Retina (tissue), 1 donor: ENCODE data around the gene CYP27B1.

Experiments
- DNase-seq: peaks from one replicate; pipeline ENCODE4 v3.0.0-alpha.2; 2016

Gene CYP27B1, protein sequence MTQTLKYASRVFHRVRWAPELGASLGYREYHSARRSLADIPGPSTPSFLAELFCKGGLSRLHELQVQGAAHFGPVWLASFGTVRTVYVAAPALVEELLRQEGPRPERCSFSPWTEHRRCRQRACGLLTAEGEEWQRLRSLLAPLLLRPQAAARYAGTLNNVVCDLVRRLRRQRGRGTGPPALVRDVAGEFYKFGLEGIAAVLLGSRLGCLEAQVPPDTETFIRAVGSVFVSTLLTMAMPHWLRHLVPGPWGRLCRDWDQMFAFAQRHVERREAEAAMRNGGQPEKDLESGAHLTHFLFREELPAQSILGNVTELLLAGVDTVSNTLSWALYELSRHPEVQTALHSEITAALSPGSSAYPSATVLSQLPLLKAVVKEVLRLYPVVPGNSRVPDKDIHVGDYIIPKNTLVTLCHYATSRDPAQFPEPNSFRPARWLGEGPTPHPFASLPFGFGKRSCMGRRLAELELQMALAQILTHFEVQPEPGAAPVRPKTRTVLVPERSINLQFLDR

DNA sequence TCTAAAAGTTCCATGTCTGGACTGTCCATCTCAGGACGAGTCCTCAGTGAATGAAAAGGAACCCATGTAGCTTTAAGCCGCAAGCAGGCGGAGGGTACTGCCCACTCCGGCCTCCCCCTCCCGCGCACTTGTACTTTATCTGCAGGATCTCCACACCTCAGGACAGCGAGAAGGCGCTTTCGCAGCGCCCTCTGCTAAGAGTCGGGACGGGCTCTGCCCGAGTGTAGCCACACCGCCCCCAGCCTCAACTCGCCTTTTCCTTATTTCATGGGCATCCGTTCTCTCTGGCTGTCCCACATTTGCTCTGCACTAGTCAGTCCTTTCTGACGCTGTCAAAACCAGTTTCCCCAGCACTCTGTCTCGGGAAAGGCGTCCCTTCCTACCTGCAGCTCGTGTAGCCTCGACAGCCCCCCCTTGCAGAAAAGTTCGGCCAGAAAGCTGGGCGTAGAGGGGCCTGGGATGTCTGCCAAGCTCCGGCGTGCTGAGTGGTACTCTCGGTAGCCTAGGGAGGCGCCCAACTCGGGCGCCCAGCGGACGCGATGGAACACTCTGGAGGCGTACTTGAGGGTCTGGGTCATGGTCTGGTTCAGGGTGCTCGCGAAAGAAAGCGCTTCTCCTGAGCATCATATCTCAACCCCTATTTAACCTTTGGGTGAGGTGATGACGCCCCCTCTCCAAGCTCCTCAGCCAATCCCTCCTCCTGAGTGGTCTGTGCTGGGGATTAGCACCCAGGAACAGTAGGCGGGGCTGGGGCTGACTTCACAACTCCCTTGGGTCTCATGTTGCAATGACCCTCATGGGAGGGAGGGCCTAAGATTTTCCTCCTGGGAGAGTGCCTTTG lies at the start of gene CYP27B1:
Gene CYP27B1 (minus strand): TSS at position 615 of the 841 bp plus-strand sequence. CDS start 37 bp downstream, at position 578.
- DNase-seq = peak; percentile 50

DNA sequence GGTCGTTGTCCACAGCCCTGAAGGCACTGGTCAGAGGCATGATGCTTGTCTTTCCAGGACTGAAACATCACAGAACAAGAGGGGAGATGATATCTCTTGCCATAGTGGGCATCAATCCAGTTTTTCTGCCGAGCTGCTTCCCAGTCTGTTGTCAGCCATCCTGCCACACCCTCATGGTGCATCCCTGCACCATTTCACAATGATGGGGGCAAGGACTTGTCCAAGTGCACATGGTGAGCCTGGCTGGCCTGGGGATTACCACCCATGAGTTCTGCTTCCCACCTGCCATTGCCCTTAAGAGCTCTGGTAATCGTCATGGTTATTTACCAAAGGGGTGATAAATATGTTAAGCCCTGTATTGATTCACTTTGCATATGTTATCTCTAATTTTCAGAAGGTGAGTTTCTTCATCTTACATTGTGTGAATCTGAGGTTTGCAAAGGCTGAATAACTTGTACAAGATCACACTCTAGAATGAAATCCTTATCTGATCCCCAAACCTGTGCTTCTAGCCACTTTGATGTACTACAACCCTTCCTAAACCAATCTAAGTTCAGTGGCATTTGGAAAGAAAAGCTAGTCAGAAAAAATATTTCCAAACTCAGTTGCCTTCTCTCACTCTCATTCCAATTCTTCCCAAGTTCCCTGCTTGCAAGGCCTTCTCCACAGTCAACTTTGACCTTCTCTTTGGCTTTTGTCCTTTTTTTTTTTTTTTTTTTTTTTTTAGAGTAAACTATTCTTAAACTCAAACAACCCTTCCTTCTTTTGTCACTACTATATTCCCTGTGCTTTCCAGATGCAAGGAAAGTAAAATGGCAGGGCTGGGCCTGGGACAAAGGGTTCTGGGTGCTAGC lies 49.4 kb upstream of the CYP27B1 start:
- no peak for DNase-seq

DNA sequence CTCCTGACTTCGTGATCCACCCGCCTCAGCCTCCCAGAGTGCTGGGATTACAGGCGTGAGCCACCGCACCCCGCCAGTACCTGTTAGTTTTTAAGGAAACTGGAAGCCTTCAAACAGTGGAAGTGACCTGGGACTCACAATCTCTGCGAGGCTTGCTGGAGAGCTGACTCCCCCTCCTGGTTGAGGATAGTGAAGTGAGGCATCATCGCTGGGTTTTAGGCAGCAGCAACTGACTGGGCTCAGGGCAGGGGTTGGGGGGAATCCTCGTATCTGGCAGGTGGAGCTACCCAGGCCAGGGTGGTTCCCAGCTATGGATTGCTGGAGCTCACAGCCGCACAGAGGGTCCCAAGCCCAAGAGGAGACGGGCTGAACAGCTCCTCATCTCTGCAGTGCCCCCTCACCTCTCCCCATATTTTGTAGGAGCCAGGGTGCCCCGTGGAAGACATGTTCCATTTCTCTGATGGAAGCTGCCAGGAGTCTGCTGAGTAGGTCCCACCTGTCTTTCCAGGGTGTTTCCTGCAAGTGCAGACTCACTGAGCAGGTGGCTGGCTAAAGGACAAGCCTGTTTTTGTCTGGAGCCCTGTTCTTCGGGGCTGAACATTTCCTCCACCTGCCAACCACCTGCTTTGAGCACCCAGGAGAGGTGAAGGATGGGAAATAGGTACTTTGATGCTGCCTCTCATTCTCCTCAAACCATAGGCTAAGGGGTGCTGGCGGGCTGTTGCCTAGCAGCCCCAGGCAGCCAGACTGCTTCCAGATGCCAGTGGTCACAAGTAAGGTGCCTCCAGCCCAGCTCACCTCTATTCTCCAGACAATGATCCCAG lies 48.5 kb upstream of the CYP27B1 start:
- DNase-seq = no peak

- no peak for DNase-seq
Measured at GRCh38 chr12:57813971-57814772, 47.3 kb upstream of the CYP27B1 start.

DNA sequence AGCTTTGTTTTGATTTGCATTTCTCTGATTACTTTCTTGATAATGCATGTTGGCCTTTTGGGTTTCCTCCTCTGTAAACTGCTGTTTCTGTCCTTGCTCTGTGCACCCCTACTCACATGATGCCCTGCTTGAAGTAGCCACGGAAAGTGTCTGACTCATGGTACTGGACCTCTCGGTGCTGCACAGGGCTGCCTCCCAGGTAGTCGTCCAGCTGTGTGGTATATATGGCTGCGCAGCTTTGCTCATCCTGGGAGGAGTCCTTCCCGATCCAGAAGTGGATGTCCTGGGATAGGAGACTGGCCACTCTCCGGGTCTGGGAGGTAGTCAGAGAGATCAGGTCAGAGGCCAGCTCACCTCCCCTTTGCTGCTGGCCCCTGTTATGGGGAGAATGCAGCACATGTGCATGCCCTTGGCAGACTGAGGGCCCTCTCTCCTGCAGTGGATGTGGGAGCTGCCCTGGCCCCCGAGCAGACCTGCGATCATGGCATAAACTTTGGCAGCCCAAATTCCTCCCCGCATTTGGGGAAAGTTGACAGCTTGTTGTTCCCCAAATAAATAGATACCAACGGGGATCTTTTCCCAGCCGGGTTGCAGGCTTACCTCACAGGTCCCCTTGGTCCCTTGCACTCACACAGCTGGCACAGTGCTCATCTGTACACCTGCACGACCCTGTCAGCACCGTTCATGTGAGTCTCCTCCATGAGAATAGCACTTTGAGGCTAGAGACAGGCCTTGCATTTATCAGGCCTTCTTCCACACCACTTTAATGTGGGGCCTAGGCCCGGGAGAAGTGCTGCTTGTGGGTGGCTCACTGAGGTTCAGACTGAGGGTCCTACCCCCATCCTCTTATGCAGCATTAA lies 46.5 kb upstream of the CYP27B1 start:
- DNase-seq = no peak

- no peak for DNase-seq
Measured at GRCh38 chr12:57811028-57811755, 44.3 kb upstream of the CYP27B1 start.

- DNase-seq = no peak
Measured at GRCh38 chr12:57810450-57810849, 43.6 kb upstream of the CYP27B1 start.

- no peak for DNase-seq
Measured at GRCh38 chr12:57809425-57809824, 42.5 kb upstream of the CYP27B1 start.

GRCh38 chr12:57808351-57808750 lies 41.5 kb upstream of the CYP27B1 start:
- DNase-seq = no peak

DNA sequence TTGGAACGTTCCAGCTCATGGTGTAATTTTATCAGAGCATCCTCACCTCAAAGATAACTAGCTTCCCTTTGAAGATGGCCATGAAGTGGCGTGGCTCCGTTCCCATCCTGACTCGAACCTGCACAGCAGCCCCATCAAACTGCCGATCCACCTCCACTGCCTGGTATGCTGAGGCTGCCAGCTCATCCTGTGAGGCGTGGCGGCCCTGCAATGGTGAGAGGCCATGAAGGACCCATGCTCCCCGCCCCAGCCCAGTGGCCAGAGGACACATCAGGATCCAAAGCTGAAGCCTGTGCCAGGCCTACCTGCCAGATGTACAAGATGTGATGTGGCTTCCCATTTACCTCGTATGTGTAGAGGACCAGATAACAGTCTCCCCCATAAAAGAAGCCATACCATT lies 40.4 kb upstream of the CYP27B1 start:
- DNase-seq = no peak

DNA sequence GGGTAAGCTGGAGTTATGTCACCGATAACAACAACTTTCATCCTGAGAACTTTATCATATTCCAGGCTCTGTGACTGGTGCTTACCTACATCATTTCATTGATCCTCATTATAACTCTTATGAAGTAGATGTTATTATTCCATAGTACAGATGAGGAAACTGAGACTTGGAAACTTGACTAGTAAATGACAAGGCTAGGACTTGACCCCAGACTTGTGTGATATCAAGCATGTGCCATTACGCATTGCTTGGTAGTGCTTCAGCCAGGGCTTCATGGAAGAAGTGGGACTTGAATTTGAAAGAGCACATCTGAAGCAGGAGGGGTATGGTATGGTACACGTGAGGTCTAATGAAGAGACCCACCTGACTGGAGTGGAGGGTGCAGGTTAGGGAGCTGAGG lies 39.8 kb upstream of the CYP27B1 start:
- no peak for DNase-seq

DNA sequence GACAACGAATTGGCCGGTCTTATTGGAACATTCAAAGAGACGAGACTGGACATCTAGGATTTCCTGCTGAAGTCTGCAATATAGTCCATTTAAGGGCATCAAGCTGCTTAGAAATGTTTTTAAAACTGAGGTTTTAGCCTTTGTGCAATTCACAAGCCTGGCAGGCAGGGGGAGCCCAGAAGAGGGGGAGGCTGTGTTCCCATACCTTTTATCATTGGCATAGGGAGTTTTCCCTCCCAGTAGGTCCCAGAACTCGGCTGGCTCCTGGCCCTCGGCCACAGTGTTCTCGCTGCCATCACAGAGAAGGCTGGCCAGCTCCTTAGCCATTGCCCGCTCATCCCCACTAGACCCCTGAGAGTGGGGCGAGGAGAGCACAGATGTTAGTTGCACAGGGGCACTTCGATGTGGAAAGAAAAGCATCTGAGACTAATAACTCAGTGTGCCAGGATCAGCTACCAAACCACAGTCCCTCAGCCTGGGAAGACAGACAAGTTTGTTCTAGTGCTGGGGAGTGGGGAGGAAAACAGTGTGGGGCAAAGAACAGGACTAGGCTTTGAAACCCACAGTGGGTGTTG lies 36.5 kb upstream of the CYP27B1 start:
- no peak for DNase-seq

DNA sequence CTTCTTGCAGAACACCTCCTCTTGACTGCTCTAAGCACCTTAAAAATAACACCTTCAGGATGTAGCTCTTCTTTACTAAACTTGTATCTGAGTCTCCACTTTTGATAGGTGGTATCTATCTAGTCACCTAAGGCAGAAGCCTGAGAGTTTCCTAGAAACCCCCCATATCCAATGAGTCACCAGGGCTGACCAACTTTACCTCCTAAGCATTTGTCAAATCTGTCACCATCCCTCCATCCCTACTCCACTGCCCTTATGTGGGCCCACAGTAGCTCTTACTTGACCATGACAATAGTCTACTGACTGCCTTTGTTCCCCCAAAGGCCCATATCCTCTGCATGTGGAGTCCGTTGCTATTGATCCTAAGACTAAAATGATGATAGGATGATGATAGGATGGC lies 35.7 kb upstream of the CYP27B1 start:
- no peak for DNase-seq

GRCh38 chr12:57800965-57801364 lies 34.1 kb upstream of the CYP27B1 start:
- no peak for DNase-seq

- DNase-seq = no peak
Measured at GRCh38 chr12:57797933-57798332, 31.1 kb upstream of the CYP27B1 start.

DNA sequence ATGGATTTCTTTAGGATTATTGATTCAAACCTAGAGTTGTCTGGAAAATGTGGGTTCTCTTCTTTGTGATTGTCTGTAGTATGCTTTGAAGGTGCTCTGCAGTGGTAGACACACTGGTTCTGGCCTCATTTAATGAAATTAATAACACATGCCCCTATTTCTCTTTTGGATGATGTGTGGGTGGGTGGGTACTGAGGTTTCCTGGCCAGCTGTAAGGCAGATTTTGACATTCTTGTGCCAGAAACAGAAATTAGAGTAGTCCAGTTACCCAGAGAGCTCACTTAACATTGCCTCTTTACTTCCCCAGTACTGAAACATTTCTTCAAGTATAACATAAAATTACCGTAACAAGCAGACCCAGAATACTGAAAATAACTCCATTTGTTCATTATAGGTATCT lies 30.1 kb upstream of the CYP27B1 start:
- DNase-seq = no peak

DNA sequence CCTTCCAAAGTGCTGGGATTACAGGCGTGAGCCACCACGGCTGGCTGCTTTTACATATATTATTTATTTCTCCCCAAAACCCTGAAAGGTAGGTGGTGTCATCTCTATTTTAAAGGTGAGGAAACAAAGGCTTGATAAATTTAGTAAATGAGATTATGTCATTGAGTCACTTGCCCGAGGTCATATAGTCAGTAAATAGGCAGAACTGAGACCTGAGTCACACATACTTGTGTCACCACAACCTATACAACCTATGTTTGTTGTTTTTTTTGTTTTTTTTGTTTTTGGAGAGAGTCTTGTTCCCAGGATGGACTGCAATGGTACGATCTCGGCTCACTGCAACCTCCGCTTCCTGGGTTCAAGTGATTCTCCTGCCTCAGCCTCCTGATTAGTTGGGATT lies 28.5 kb upstream of the CYP27B1 start:
- DNase-seq = no peak

DNA sequence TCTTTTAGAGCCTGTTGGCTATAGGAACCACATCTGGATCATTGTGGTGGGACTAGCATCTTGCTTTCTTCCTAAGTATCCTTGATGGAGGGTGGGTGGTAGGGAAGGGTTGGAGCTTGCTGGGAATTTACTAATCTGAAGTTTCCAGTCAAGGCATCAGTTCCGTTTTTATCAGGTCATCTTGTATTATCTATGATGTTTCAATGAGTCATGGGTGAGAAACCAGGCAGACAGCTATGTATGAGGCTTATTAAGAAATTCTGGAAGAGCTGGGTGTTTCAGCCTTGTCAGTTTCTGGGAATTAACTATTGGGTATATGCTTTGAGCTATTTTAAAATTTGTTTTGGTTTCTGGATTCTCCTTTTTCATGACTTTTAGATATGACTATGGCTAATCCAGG lies 27.0 kb upstream of the CYP27B1 start:
- no peak for DNase-seq

- DNase-seq = no peak
Measured at GRCh38 chr12:57783861-57784260, 17.0 kb upstream of the CYP27B1 start.
